ENCODE data around the gene ZNF195.

The ZNF195 gene

DNA sequence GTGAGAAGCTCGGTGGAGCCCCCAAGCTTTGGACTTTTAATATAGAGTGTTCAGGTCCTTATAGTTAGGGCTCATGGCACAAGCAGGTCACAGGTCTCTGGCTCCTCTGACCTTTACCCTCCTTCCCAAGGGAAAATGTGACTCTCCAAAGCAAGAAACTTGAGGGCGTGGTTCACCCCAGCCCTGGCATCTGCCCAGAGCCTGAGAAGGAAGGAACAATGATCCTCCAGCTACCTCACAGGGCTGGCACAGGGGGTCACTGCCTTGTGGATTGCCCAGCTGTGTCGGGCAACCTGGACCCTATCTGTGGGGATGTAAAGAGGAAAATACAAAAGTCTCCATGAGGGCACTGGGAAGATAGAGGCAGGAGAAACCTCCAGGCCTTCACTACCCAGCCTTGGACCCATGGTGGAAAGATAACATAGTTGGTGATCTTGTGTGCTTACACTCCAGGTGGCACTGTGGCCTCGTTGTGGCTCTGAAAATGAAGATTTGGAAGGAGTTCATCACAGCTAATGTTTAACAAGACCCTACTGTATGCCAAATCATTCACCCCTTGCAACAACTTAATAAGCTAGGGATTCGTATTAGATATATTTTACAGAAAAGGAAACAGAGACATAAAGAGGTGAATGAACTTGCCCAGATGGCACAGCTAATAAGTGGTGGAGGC is 3.8 kb upstream of the ZNF195 start:
- no peak for TF ChIP-seq CTCF (IDR thresholded peaks at IDR 0.05; ENCODE audit: low read depth, low read length, missing control alignments)
- no peak overlapping the region for H3K4me3 ChIP-seq (ENCODE audit: low read depth, low read length)
- DNase-seq (ENCODE audit: low read depth), result no peak

DNA sequence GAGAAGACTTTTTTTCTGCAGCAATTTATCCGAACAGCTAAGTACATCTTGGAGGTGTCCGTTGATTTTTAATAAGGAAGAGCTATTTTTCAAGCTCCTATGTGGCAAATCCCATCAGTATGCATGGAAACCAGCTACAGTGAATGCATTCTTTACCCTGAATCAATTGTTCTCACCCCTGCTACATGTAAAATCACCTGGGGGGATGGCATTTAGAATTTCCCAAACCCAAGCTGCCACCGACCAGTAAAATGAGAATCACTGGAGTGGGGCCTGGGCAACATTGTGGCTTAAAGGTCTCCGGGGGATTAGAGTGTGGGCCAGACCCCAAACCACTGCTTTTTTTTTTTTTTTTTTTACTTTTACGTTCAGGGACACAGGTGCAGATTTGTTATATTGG is 2.8 kb upstream of the ZNF195 start:
- DNase-seq (ENCODE audit: low read depth), result no peak
- no peak for TF ChIP-seq CTCF (IDR thresholded peaks at IDR 0.05; ENCODE audit: low read depth, low read length, missing control alignments)
- no peak overlapping the region for H3K4me3 ChIP-seq (ENCODE audit: low read depth, low read length)

DNA sequence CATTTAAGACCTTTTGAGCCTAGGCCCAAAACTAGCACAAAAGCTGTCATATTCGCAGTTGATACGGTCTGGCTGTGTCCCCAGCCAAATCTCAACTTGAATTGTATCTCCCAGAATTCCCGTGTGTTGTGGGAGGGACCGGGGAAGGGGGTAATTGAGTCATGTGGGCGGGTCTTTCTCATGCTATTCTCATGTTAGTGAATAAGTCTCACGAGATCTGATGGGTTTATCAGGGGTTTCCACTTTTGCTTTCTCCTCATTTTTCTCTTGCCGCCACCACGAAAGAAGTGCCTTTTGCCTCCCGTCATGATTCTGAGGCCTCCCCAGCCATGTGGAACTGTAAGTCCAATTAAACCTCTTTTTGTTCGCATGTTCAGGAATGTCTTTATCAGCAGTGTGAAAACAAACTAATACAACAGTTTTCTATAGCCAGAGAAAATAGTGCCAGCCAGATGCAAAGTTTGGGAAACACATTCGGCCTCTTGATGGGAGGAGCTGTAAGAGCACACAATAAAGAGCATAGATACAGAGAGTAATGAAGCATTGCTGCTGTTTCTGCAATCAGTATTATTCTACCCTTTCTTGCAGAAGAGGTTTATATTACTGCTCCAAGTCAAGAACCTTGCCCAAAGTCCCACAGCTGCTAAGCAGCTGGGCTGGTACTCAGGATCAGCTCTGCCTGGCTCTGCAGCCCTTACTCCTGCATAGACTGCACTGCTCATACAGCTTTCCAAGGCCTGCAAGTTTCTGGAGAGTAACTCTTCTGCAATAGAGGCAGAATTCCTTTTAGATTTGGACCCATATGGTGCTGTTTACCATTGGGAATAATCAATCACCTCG is 2.0 kb upstream of the ZNF195 start:
- TF ChIP-seq CTCF (IDR thresholded peaks at IDR 0.05; ENCODE audit: low read depth, low read length, missing control alignments), result no peak
- DNase-seq (ENCODE audit: low read depth), result no peak
- no peak overlapping the region for H3K4me3 ChIP-seq (ENCODE audit: low read depth, low read length)

DNA sequence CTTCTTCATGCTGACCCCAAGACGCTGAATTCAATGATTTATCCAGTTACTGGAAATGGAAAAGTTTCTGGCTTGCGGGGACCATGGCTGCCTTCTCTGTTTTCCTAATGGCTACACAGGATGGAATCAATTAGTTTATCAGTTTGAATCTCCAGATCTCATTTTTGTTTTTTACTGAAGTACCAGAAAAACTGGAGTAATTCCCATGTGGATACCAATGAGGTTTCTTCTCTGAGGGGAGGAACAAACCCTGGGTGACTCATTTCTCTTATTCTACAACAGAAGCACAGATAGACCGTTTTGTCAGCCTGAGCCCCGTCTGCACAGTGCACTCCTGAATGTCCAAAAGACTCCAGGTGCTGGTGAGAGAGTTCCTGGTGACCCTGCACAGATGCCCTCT is 3.4 kb downstream of the ZNF195 start:
- no peak for DNase-seq (ENCODE audit: low read depth)
- H3K4me3 ChIP-seq (ENCODE audit: low read depth, low read length), result no peak overlapping the region
- no peak for TF ChIP-seq CTCF (IDR thresholded peaks at IDR 0.05; ENCODE audit: low read depth, low read length, missing control alignments)

GRCh38 chr11:3370311-3370870 is 8.6 kb downstream of the ZNF195 start:
- DNase-seq (ENCODE audit: low read depth), result no peak
- no peak for TF ChIP-seq CTCF (IDR thresholded peaks at IDR 0.05; ENCODE audit: low read depth, low read length, missing control alignments)
- H3K4me3 ChIP-seq (ENCODE audit: low read depth, low read length), result no peak overlapping the region

DNA sequence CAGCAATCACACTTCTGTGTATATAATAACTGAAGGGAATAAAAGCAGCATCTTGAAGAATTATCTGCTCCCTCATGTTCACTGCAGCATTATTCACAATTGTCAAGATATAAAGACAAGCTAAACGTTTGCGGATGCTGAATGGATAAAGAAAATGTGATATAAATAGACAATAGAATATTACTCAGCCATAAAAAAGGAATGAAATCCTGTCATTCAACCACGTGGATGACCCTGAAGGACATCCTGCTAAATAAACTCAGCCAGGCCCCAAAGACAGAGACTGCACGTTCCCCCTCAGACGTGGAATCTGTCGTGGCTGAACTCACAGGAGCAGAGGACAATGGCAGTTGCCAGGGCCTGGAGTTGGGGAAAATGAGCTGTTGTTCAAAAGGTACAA is 9.6 kb downstream of the ZNF195 start:
- TF ChIP-seq CTCF (IDR thresholded peaks at IDR 0.05; ENCODE audit: low read depth, low read length, missing control alignments), result no peak
- no peak overlapping the region for H3K4me3 ChIP-seq (ENCODE audit: low read depth, low read length)
- DNase-seq (ENCODE audit: low read depth), result no peak
